Cardiac muscle cell (in vitro differentiated cells and primary cell): ENCODE data around the gene XRCC5. TPM values are rescaled to one million over a fixed set of nuclear protein-coding genes. Genes with fewer than 3 reads are reported as not detected.

Source experiments
- DNase-seq, 2 donors: peaks; one replicate each; pipeline versions ENCODE4 v3.0.0 to v3.0.0-alpha.2; 2010 to 2017; ENCODE audit warnings: low read depth in 1 of 2, low spot score in 1 of 2
- H3K27ac ChIP-seq: fragments of 200-600 bp; sonication (generic); 2 replicates; pipeline ENCODE4 v1.5.1; 2016
- H3K27me3 ChIP-seq: fragments of 200-600 bp; sonication (generic); 2 replicates; pipeline ENCODE4 v1.6.0; 2016; ENCODE audit warnings: control low read depth
- H3K36me3 ChIP-seq: fragments of 200-600 bp; sonication (generic); 2 replicates; pipeline ENCODE4 v1.5.1; 2016; ENCODE audit warnings: control low read depth
- H3K4me1 ChIP-seq: fragments of 200-600 bp; sonication (generic); 2 replicates; pipeline ENCODE4 v1.8.1; 2017; ENCODE audit warnings: low read depth, mild to moderate bottlenecking, mixed run types
- H3K4me3 ChIP-seq: fragments of 200-600 bp; sonication (generic); 2 replicates; pipeline ENCODE4 v1.5.1; 2016; ENCODE audit warnings: mild to moderate bottlenecking
- H3K9me3 ChIP-seq: fragments of 200-600 bp; sonication (generic); 2 replicates; pipeline ENCODE4 v1.5.1; 2017; ENCODE audit warnings: low read depth, mild to moderate bottlenecking, control low read depth
- polyA plus RNA-seq: library from polyadenylated mRNA; unstranded; fragments of >200 nt; fragmentation: Nextera tagmentation; extraction: Ambion mirVana; gene quantifications from 2 replicates; pipeline ENCODE4 v1.2.1, GENCODE V29; 2016
- total RNA-seq: library from RNA; depleted of rRNA; stranded (reverse); fragments of >200 nt; gene quantifications from 2 replicates; pipeline ENCODE4 v1.2.3, GENCODE V29; 2016
- TF ChIP-seq, protein P1 (sequence below): IDR thresholded peaks from 2 replicates; pipeline ENCODE4 v1.5.1; 2012; ENCODE audit warnings: low read depth, mild to moderate bottlenecking, low read length

Gene XRCC5
- total and polyA plus RNA-seq, 2 experiments from 2014 or later, result 150 to 241 TPM

DNA sequence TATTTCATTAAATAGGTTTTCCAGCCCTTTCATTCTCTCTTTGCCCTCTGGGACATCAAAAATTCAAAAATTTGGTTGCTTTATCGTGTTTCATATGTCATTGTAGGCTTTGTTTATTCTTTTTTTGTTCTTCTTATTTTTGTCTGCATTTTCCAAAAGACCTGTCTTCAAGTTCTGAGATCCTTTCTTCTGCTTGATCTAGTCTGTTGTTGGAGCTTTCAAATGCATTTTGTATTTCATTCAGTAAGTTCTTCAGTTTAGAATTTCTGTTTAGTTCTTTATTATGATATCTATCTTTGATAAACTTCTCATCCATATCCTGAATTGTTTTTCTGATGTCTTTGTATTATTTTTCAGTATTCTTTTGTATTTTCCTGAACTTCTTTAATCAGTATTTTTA, 123.6 kb downstream of the XRCC5 start:
- Histone ChIP-seq H3K4me1 (no peaks in the 10 kb centered on the region), H3K27me3 (no peaks in the 10 kb centered on the region), H3K9me3 (no peaks in the 10 kb centered on the region), H3K27ac (no peak overlapping the region), H3K36me3 (no peaks in the 10 kb centered on the region), H3K4me3 (no peak overlapping the region)
- no peak for DNase-seq
- TF ChIP-seq, protein P1, sequence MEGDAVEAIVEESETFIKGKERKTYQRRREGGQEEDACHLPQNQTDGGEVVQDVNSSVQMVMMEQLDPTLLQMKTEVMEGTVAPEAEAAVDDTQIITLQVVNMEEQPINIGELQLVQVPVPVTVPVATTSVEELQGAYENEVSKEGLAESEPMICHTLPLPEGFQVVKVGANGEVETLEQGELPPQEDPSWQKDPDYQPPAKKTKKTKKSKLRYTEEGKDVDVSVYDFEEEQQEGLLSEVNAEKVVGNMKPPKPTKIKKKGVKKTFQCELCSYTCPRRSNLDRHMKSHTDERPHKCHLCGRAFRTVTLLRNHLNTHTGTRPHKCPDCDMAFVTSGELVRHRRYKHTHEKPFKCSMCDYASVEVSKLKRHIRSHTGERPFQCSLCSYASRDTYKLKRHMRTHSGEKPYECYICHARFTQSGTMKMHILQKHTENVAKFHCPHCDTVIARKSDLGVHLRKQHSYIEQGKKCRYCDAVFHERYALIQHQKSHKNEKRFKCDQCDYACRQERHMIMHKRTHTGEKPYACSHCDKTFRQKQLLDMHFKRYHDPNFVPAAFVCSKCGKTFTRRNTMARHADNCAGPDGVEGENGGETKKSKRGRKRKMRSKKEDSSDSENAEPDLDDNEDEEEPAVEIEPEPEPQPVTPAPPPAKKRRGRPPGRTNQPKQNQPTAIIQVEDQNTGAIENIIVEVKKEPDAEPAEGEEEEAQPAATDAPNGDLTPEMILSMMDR, result no peak

DNA sequence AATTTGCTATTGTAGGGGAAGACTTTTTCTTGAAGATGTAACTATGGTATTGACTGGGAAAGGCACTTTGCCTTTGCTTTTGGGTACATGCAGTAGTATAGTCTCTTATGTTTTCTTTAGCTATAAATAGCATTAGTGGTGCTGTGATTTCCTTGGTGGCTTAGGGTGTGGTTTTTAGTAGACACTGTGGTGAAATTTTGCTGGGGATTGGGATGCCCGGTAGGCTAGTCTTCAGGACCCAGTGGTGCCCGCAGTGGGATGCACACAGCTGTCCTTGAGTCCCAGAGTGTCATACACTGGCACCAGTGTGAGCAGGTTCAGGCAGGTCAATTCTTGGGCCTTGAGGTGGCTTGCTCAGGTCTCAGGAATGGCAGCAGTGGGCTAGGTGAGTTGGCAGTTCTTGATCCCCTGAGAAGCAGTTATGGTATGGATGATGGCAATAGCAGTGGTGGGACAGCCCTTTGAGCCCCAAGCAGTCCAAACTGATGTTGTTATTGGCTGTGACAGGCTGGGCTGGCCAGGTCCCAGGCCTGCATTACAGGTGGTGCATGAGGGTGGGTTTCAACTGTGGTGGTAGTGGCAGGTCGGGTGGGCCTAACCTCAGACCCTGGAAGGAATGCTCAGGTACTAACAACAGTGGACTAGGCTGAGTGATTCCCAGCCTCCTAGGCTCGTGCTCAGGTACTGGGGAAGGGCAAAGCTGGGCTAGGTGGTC, 124.3 kb downstream of the XRCC5 start:
- H3K9me3 ChIP-seq, result no peaks in the 10 kb centered on the region
- H3K27ac ChIP-seq, result no peak overlapping the region
- H3K36me3 ChIP-seq, result no peaks in the 10 kb centered on the region
- H3K27me3 ChIP-seq, result no peaks in the 10 kb centered on the region
- DNase-seq, result no peak
- no peak overlapping the region for H3K4me3 ChIP-seq
- H3K4me1 ChIP-seq, result no peaks in the 10 kb centered on the region
- TF ChIP-seq, protein P1, result no peak

DNA sequence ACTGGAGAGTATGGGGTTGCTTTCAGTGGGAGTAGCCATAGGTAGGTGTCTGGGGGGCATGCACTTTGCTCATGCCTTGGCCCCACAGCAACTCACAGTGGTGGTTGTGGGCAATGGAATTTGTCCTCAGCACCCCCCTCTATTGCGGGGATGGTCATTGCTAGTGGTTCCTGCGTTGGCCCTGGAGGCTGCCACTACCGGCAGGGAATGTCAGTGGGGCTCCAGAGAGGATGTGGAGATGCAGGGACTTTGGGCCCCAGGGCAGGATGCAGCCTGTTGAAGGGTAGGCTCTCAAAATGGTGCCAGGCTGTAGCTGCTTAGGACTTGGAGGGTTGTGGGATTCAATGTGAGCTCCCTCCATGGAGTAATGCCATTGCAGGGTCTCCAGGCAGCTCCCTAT, 125.0 kb downstream of the XRCC5 start:
- Histone ChIP-seq H3K4me1 (no peaks in the 10 kb centered on the region), H3K9me3 (no peaks in the 10 kb centered on the region), H3K27me3 (no peaks in the 10 kb centered on the region), H3K27ac (no peak overlapping the region), H3K36me3 (no peaks in the 10 kb centered on the region), H3K4me3 (no peak overlapping the region)
- DNase-seq, result no peak
- TF ChIP-seq, protein P1, result no peak

DNA sequence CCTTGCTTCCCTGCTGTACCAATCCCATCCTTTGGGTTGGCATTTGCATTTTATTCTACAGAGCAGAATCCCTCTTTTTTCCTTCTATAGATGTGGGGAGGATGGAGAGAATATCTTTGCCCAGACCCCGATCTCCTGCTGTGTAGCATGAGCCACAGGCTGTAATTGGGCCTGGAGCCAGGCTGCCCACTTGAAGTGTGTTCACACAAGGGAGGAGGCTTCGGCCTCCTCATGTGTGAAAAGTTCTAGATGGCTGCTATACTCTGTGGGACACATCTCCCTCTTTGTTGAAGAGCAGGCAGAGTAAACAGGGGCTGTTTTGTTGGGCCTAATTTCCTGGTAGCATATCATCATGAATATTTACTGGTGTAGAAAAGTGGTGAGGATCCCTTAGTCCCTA, 126.3 kb downstream of the XRCC5 start:
- TF ChIP-seq, protein P1, result no peak
- H3K9me3 ChIP-seq, result no peaks in the 10 kb centered on the region
- no peak overlapping the region for H3K27ac ChIP-seq
- no peaks in the 10 kb centered on the region for H3K36me3 ChIP-seq
- H3K4me3 ChIP-seq, result no peak overlapping the region
- DNase-seq, result no peak
- no peaks in the 10 kb centered on the region for H3K27me3 ChIP-seq
- no peaks in the 10 kb centered on the region for H3K4me1 ChIP-seq

DNA sequence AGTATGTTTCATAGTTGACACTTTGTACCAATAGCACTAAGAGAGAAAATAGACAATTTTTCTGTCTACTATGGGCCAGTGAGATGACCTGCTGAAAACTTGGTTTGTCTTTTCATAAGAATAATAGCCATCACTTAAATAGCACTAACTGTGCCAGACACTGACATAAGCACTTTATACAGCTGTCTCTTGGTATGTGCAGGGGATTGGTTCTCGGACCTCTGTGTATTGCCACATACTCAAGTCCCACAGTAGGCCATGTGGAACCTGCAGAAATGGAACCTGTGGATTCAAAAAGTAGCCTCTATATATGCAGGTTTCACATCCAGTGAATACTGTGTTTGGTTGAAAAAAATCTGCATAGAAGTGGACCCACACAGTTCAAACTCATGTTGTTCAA, 126.7 kb downstream of the XRCC5 start:
- DNase-seq, result no peak
- Histone ChIP-seq H3K27me3 (no peaks in the 10 kb centered on the region), H3K4me1 (no peaks in the 10 kb centered on the region), H3K9me3 (no peaks in the 10 kb centered on the region), H3K27ac (peak overlapping the region; percentile 52), H3K4me3 (no peak overlapping the region), H3K36me3 (no peaks in the 10 kb centered on the region)
- TF ChIP-seq, protein P1, result no peak

DNA sequence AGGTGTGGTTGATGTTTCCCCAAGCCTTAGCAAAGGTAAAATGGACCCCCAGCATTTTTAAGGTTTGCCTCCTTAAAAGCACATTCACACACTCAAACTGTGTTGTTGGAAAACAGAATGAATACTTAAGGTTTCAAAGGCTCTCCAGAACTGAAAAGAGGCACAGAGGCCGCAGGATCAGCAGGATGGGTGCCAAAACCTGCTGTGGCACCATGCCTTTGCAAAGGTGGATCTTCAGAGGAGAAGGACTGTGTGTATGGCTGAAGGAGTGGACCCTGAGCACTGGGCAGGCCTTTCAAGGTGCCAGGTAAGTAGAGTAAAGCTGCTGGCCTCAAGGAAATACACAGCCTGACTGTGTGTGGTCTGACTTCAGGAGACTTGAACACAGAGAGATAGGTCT, 127.3 kb downstream of the XRCC5 start:
- H3K4me3 ChIP-seq, result no peak overlapping the region
- TF ChIP-seq, protein P1, result no peak
- H3K27ac ChIP-seq, result peak overlapping the region; percentile 52
- H3K4me1 ChIP-seq, result no peaks in the 10 kb centered on the region
- no peaks in the 10 kb centered on the region for H3K27me3 ChIP-seq
- no peaks in the 10 kb centered on the region for H3K36me3 ChIP-seq
- no peak for DNase-seq
- H3K9me3 ChIP-seq, result no peaks in the 10 kb centered on the region
